CD14-positive monocyte (primary cell): ENCODE results near the gene NR2F2. TPM values are rescaled to one million over a fixed set of nuclear protein-coding genes. Genes with fewer than 3 reads are reported as not detected.

ENCODE experiments used
- DNase-seq, 3 donors: peaks; one replicate each; pipeline ENCODE4 v3.0.0-alpha.2; 2011 to 2022
- H2AFZ ChIP-seq: 2 replicates; pipeline ENCODE4 v1.6.0; 2012; ENCODE audit warnings: mild to moderate bottlenecking, low read depth, low read length, inconsistent platforms; ENCODE audit not compliant: insufficient read depth, poor library complexity, severe bottlenecking
- H3K27ac ChIP-seq, 2 donors: 1 replicate in 1 of 2; 2 replicates in 1 of 2; pipeline ENCODE4 v1.5.1; 2012 to 2013; ENCODE audit warnings: low read length in 2 of 2, control low read depth in 1 of 2, inconsistent platforms in 1 of 2, low read depth in 1 of 2, mild to moderate bottlenecking in 1 of 2
- H3K27me3 ChIP-seq, 2 donors: one replicate each; pipeline versions ENCODE4 v1.6.0 to v1.6.1; 2011 to 2013; ENCODE audit warnings: low read length in 2 of 2; ENCODE audit not compliant: control insufficient read depth in 2 of 2, insufficient read depth in 2 of 2
- H3K36me3 ChIP-seq, 2 donors: replicated peaks in 1 of 2; 1 replicate in 1 of 2; 2 replicates in 1 of 2; pipeline versions ENCODE4 v1.5.1 to v1.6.1; 2012 to 2013; ENCODE audit warnings: low read length in 2 of 2, control low read depth in 1 of 2, inconsistent platforms in 1 of 2, mild to moderate bottlenecking in 1 of 2; ENCODE audit not compliant: insufficient read depth in 2 of 2, control insufficient read depth in 1 of 2
- H3K4me1 ChIP-seq, 2 donors: 1 replicate in 1 of 2; 2 replicates in 1 of 2; pipeline versions ENCODE4 v1.5.1 to v1.6.1; 2012 to 2013; ENCODE audit warnings: low read length in 2 of 2, control low read depth in 1 of 2, inconsistent platforms in 1 of 2, mild to moderate bottlenecking in 1 of 2, moderate library complexity in 1 of 2; ENCODE audit not compliant: insufficient read depth in 2 of 2, control insufficient read depth in 1 of 2
- H3K4me2 ChIP-seq: replicated peaks from 2 replicates; pipeline ENCODE3; 2012; ENCODE audit warnings: low read length, moderate library complexity, mild to moderate bottlenecking; ENCODE audit not compliant: poor library complexity, severe bottlenecking; ENCODE audit errors: extremely low read depth
- H3K4me3 ChIP-seq, 3 experiments: fragments of 200-600 bp in 1 of 3; sonication (generic) in 1 of 3; replicated peaks in 1 of 3; 1 replicate in 2 of 3; 2 replicates in 1 of 3; pipeline ENCODE4 v1.5.1; 2011 to 2013; ENCODE audit warnings: low read length in 3 of 3, mild to moderate bottlenecking in 3 of 3, control low read depth in 2 of 3, low read depth in 2 of 3, inconsistent platforms in 1 of 3, moderate library complexity in 1 of 3
- H3K79me2 ChIP-seq: 2 replicates; pipeline ENCODE4 v1.6.0; 2012; ENCODE audit warnings: mild to moderate bottlenecking, control low read depth, inconsistent platforms, low read length, moderate library complexity; ENCODE audit not compliant: insufficient read depth
- H3K9ac ChIP-seq: 2 replicates; pipeline ENCODE4 v1.6.0; 2017; ENCODE audit warnings: low read length, mild to moderate bottlenecking; ENCODE audit not compliant: insufficient read depth, poor library complexity, severe bottlenecking
- H3K9me3 ChIP-seq, 2 donors: replicated peaks in 1 of 2; 1 replicate in 1 of 2; 2 replicates in 1 of 2; pipeline versions ENCODE4 v1.5.1 to v1.6.1; 2012 to 2013; ENCODE audit warnings: low read length in 2 of 2, control low read depth in 1 of 2; ENCODE audit not compliant: control insufficient read depth in 1 of 2, insufficient read depth in 1 of 2
- H4K20me1 ChIP-seq: 2 replicates; pipeline ENCODE4 v1.6.0; 2012; ENCODE audit warnings: mild to moderate bottlenecking, low read length, control low read depth, moderate library complexity; ENCODE audit not compliant: insufficient read depth
- H3K27ac Mint-ChIP-seq, 7 donors: one replicate each; pipeline ENCODE4 v1.8.0; 2020; ENCODE audit warnings: mild to moderate bottlenecking in 7 of 7, mixed read lengths in 7 of 7, moderate library complexity in 6 of 7, inconsistent platforms in 2 of 7
- H3K27me3 Mint-ChIP-seq, 3 donors: one replicate each; pipeline ENCODE4 v1.8.0; 2021 to 2022; ENCODE audit warnings: low read depth in 3 of 3, mild to moderate bottlenecking in 3 of 3, mixed read lengths in 3 of 3, moderate library complexity in 3 of 3, inconsistent platforms in 1 of 3
- H3K36me3 Mint-ChIP-seq, 2 donors: one replicate each; pipeline ENCODE4 v1.8.0; 2020; ENCODE audit warnings: mixed read lengths in 2 of 2, inconsistent platforms in 1 of 2, mild to moderate bottlenecking in 1 of 2
- H3K4me1 Mint-ChIP-seq: one replicate; pipeline ENCODE4 v1.8.0; 2020; ENCODE audit warnings: mild to moderate bottlenecking, mixed read lengths
- H3K4me3 Mint-ChIP-seq, 2 donors: one replicate each; pipeline ENCODE4 v1.8.0; 2020; ENCODE audit warnings: mild to moderate bottlenecking in 2 of 2, mixed read lengths in 2 of 2, moderate library complexity in 1 of 2
- H3K9me3 Mint-ChIP-seq, 7 donors: one replicate each; pipeline ENCODE4 v1.8.0; 2020 to 2022; ENCODE audit warnings: mixed read lengths in 7 of 7, mild to moderate bottlenecking in 6 of 7, moderate library complexity in 6 of 7, inconsistent platforms in 2 of 7
- CTCF ChIP-seq: fragments of 200-600 bp; IDR thresholded peaks from one replicate; pipeline ENCODE4 v1.8.0; 2022; ENCODE audit warnings: antibody characterized with exemption, mild to moderate bottlenecking
- WGBS: methylation state at CpG from one replicate; pipeline ENCODE4 v1.1.5; 2013; ENCODE audit warnings: missing lambda C conversion rate; ENCODE audit not compliant: insufficient coverage; 5-methylcytosine and 5-hydroxymethylcytosine counted together
- intact Hi-C, 2 donors: fragments of 100-400 bp; cut with micrococcal nuclease; formaldehyde crosslinking; loops; one replicate each; pipeline versions ENCODE4 v1.15.0 to v1.15.1; 2023
- polyA plus RNA-seq, 3 donors: library from polyadenylated mRNA; depleted of rRNA in 1 of 3; unstranded in 2 of 3; stranded (reverse) in 1 of 3; fragments of 300-500 nt in 2 of 3; fragments of >200 nt in 1 of 3; fragmentation: Illumina TruSeq in 2 of 3; gene quantifications; 1 replicate in 2 of 3; 2 replicates in 1 of 3; pipeline ENCODE4 v1.2.3, GENCODE V29; 2012 to 2021

The NR2F2 gene
- polyA plus RNA-seq, 3 donors: not detected

DNA sequence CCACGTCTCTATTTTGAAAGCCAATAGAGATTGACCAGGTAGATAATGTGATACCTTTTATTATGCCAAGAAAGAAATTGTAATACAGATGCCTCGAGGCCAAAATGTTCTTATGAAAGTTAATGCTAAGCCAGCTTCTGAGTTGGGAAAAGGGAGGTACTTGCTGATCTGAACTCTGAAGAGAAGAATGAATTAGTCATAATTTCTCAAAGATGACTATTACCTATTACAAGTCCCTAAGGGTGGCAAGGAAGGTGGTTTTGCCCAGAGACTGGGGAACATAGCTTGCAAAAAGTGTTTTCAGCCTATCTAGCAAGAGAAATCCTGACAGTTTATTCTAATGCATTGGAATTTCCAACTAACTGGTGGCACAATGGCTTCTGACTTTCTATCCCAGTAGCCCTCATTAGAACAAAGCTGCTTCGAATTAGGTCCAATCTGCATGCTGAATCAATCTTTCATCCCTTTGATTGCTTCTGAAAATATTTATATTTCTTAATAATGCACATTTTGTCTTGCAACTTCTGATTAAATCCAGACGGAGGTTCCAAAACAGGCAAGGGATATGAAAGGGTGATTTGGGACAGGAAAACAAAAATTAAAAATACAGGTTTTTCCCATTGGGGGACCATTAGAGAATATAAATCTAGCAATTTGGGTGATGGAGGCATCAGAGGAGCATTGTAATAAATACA, 17.7 kb upstream of the NR2F2 start:
- 43% methylated on average over 1 of the region's 4 CpGs for WGBS
- no peak overlapping the region for H3K4me3 Mint-ChIP-seq
- no peak overlapping the region for H3K4me2 ChIP-seq
- H4K20me1 ChIP-seq: no peaks in the 10 kb centered on the region
- H3K9me3 Mint-ChIP-seq: no peaks in the 10 kb centered on the region
- no peak overlapping the region for H3K27ac Mint-ChIP-seq
- H3K27ac ChIP-seq: no peak overlapping the region
- no peak for DNase-seq
- H2AFZ ChIP-seq: no peak overlapping the region
- peaks cover 13 to 28% (median 15%) of the 10 kb centered on the region in 3 donors for H3K27me3 Mint-ChIP-seq
- peaks cover 5 to 21% of the 10 kb centered on the region in 2 donors for H3K27me3 ChIP-seq
- no peaks in the 10 kb centered on the region for H3K4me1 Mint-ChIP-seq
- H3K36me3 ChIP-seq: no peaks in the 10 kb centered on the region
- no peaks in the 10 kb centered on the region for H3K9me3 ChIP-seq
- no peak overlapping the region for H3K9ac ChIP-seq
- H3K36me3 Mint-ChIP-seq: no peaks in the 10 kb centered on the region
- intact Hi-C loops: no loop called here
- TF ChIP-seq CTCF: no peak
- H3K4me1 ChIP-seq: no peaks in the 10 kb centered on the region
- H3K4me3 ChIP-seq: no peak overlapping the region
- no peaks in the 10 kb centered on the region for H3K79me2 ChIP-seq

DNA sequence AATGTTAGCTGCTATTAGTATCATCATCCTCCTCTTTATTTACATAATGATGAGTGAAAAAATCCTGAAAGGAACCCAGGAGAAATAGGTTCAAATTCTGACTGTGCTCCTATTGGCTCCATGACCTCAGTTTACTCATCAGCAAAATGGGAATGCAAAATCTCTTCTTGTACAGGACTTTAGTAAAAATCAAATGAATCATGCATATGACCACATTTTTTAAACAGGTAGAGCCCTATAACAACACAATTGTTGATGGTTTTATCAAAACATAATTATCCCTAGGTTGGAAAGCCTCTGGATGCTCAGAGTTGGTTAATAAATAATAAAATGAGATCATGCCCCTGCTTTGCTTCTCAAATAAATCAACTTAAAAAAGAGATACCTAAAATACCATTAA, 16.0 kb upstream of the NR2F2 start:
- Mint-ChIP-seq H3K27me3 (peaks cover 20 to 41% (median 23%) of the 10 kb centered on the region in 3 donors), H3K36me3 (no peaks in the 10 kb centered on the region), H3K27ac (no peak overlapping the region), H3K9me3 (no peaks in the 10 kb centered on the region), H3K4me1 (no peaks in the 10 kb centered on the region), H3K4me3 (no peak overlapping the region)
- Histone ChIP-seq H3K4me3 (no peak overlapping the region), H3K36me3 (no peaks in the 10 kb centered on the region), H3K79me2 (no peaks in the 10 kb centered on the region), H3K4me2 (no peak overlapping the region), H3K4me1 (no peaks in the 10 kb centered on the region), H3K9me3 (no peaks in the 10 kb centered on the region), H4K20me1 (no peaks in the 10 kb centered on the region), H3K27ac (no peak overlapping the region), H2AFZ (no peak overlapping the region), H3K27me3 (peaks cover 7 to 37% of the 10 kb centered on the region in 2 donors), H3K9ac (no peak overlapping the region)
- DNase-seq: no peak
- intact Hi-C loops: no loop called here
- TF ChIP-seq CTCF: no peak
